SK-N-SH treated with all-trans-retinoic acid at 6 μM for 48 hours (cell line): ENCODE data around the gene DPYSL5.

ENCODE experiments used
- ATAC-seq: fragments of 200-7000 bp; cut with Tn5 transposase; 3 replicates; pipeline ENCODE4 v1.9.1; 2020; ENCODE audit warnings: mild to moderate bottlenecking, moderate library complexity
- ARNTL ChIP-seq: fragments of 450-650 bp; formaldehyde crosslinking; IDR thresholded peaks from 2 replicates; pipeline ENCODE4 v1.5.0; 2020; ENCODE audit warnings: low read depth, mild to moderate bottlenecking, moderate library complexity, borderline replicate concordance
- CREB5 ChIP-seq: fragments of 250-450 bp; sonication (Bioruptor Pico); IDR thresholded peaks from 2 replicates; pipeline ENCODE4 v1.5.1; 2020; ENCODE audit warnings: low read depth, mild to moderate bottlenecking, moderate library complexity
- CSDC2 ChIP-seq: fragments of 250-450 bp; sonication (Bioruptor Pico); IDR thresholded peaks from 2 replicates; pipeline ENCODE4 v1.5.0; 2020; ENCODE audit warnings: mild to moderate bottlenecking, moderate library complexity
- CSRNP3 ChIP-seq: fragments of 250-450 bp; sonication (Bioruptor Pico); IDR thresholded peaks from 2 replicates; pipeline ENCODE4 v1.5.1; 2021; ENCODE audit warnings: mild to moderate bottlenecking, moderate library complexity
- GLIS3 ChIP-seq: fragments of 250-450 bp; sonication (Bioruptor Pico); IDR thresholded peaks from 2 replicates; pipeline ENCODE4 v1.5.0; 2020; ENCODE audit warnings: mild to moderate bottlenecking, moderate library complexity
- ISL1 ChIP-seq: fragments of 250-450 bp; sonication (Bioruptor Pico); IDR thresholded peaks from 2 replicates; pipeline ENCODE4 v2.1.2; 2022; ENCODE audit warnings: mild to moderate bottlenecking, moderate library complexity
- POU6F1 ChIP-seq: fragments of 250-450 bp; sonication (Bioruptor Pico); IDR thresholded peaks from 2 replicates; pipeline ENCODE4 v1.8.0; 2021; ENCODE audit warnings: low read depth, mild to moderate bottlenecking, moderate library complexity, borderline replicate concordance
- TCF4 ChIP-seq: fragments of 250-450 bp; sonication (Bioruptor Pico); IDR thresholded peaks from 2 replicates; pipeline ENCODE4 v1.8.0; 2021; ENCODE audit warnings: mild to moderate bottlenecking, moderate library complexity, borderline replicate concordance
- TOX ChIP-seq: fragments of 250-450 bp; sonication (Bioruptor Pico); IDR thresholded peaks from 2 replicates; pipeline ENCODE4 v1.8.0; 2021; ENCODE audit warnings: mild to moderate bottlenecking, moderate library complexity, borderline replicate concordance
- TSHZ2 ChIP-seq: fragments of 250-450 bp; sonication (Bioruptor Pico); IDR thresholded peaks from 2 replicates; pipeline ENCODE4 v1.5.0; 2020; ENCODE audit warnings: mild to moderate bottlenecking, moderate library complexity
- ZFP3 ChIP-seq: fragments of 250-450 bp; sonication (Bioruptor Pico); IDR thresholded peaks from 2 replicates; pipeline ENCODE4 v1.5.0; 2020; ENCODE audit warnings: mild to moderate bottlenecking, moderate library complexity
- ZNF565 ChIP-seq: fragments of 450-650 bp; formaldehyde crosslinking; conservative IDR thresholded peaks from 2 replicates; pipeline ENCODE4 v1.5.0; 2020; ENCODE audit warnings: low read depth, mild to moderate bottlenecking, moderate library complexity
- ZNF8 ChIP-seq: fragments of 450-650 bp; formaldehyde crosslinking; IDR thresholded peaks from 2 replicates; pipeline ENCODE4 v1.5.0; 2020; ENCODE audit warnings: mild to moderate bottlenecking, moderate library complexity

Gene DPYSL5

GRCh38 chr2:26911911-26912861 is 64.3 kb downstream of the DPYSL5 start:
- peak; percentile 81 for ATAC-seq
- TF ChIP-seq ZNF565 (CRISPR knock-in tag) = no peak
- no peak for TF ChIP-seq CREB5 (CRISPR knock-in tag)
- 0 out of 2 replicates have a peak, but pooled peaks have one; percentile 36 for TF ChIP-seq TSHZ2

- ATAC-seq = no peak
These were observed 65.7 kb downstream of the DPYSL5 start for GRCh38 chr2:26913606-26913998.

GRCh38 chr2:26913999-26914658 is 66.2 kb downstream of the DPYSL5 start:
- no peak for ATAC-seq
- no peak for TF ChIP-seq GLIS3 (CRISPR knock-in tag)
- TF ChIP-seq TSHZ2 = no peak
- TF ChIP-seq TOX (CRISPR knock-in tag) = no peak
- TF ChIP-seq ARNTL (CRISPR knock-in tag) = no peak
- no peak for TF ChIP-seq ZFP3 (CRISPR knock-in tag)
- no peak for TF ChIP-seq CREB5 (CRISPR knock-in tag)
- TF ChIP-seq TCF4 (CRISPR knock-in tag) = no peak
- no peak for TF ChIP-seq CSRNP3 (CRISPR knock-in tag)
- TF ChIP-seq POU6F1 (CRISPR knock-in tag) = no peak
- TF ChIP-seq ISL1 (CRISPR knock-in tag) = no peak
- TF ChIP-seq ZNF8 (CRISPR knock-in tag) = no peak

More at GRCh38 chr2:26913606-26913998, 65.7 kb downstream of the DPYSL5 start:
- TF ChIP-seq CSDC2 (CRISPR knock-in tag) (no peak), TSHZ2 (no peak)
